ENCODE data around the gene MRPL46. TPM values are rescaled to one million over a fixed set of nuclear protein-coding genes. Genes with fewer than 3 reads are reported as not detected.
"Not testable (repeated sequence)": the region's sequence is repeated elsewhere in the genome, so short reads cannot be mapped to it uniquely, and the experiment has no call there.

MRPL46 gene
- total RNA-seq, 1 donor from 2014 or later: 25.9 TPM

- Mint-ChIP-seq H3K27ac (ENCODE audit: unreplicated experiment) (no peak overlapping the region), H3K9me3 (peaks cover 11% of the 10 kb centered on the region), H3K4me1 (no peaks in the 10 kb centered on the region), H3K36me3 (ENCODE audit: low read depth) (peaks cover 5% of the 10 kb centered on the region), H3K27me3 (ENCODE audit: low read depth) (peaks cover 35% of the 10 kb centered on the region), H3K4me3 (no peak overlapping the region)
- no peak for TF ChIP-seq CTCF (conservative IDR thresholded peaks at IDR 0.05)
- no peak for DNase-seq (ENCODE audit: low read depth, low spot score)
Measured at GRCh38 chr15:88441076-88441730, 26.0 kb downstream of the MRPL46 start.

- Mint-ChIP-seq H3K27me3 (ENCODE audit: low read depth) (peaks cover 39% of the 10 kb centered on the region), H3K36me3 (ENCODE audit: low read depth) (peaks cover 5% of the 10 kb centered on the region), H3K27ac (ENCODE audit: unreplicated experiment) (no peak overlapping the region), H3K9me3 (peaks cover 11% of the 10 kb centered on the region), H3K4me1 (peaks cover 6% of the 10 kb centered on the region), H3K4me3 (no peak overlapping the region)
- no peak for TF ChIP-seq CTCF (conservative IDR thresholded peaks at IDR 0.05)
- DNase-seq (ENCODE audit: low read depth, low spot score): no peak
Measured at GRCh38 chr15:88440021-88440420, 27.2 kb downstream of the MRPL46 start.

GRCh38 chr15:88438181-88438580 lies 29.0 kb downstream of the MRPL46 start:
- peaks cover 4% of the 10 kb centered on the region for H3K9me3 Mint-ChIP-seq
- no peak overlapping the region for H3K27ac Mint-ChIP-seq (ENCODE audit: unreplicated experiment)
- no peak for TF ChIP-seq CTCF (conservative IDR thresholded peaks at IDR 0.05)
- H3K27me3 Mint-ChIP-seq (ENCODE audit: low read depth): peaks cover 40% of the 10 kb centered on the region
- H3K4me1 Mint-ChIP-seq: peaks cover 6% of the 10 kb centered on the region
- DNase-seq (ENCODE audit: low read depth, low spot score): no peak
- H3K4me3 Mint-ChIP-seq: no peak overlapping the region
- H3K36me3 Mint-ChIP-seq (ENCODE audit: low read depth): peaks cover under 1% of the 10 kb centered on the region

- H3K36me3 Mint-ChIP-seq (ENCODE audit: low read depth); H3K9me3 Mint-ChIP-seq; DNase-seq (ENCODE audit: low read depth, low spot score); H3K4me1 Mint-ChIP-seq; H3K27ac Mint-ChIP-seq (ENCODE audit: unreplicated experiment); H3K4me3 Mint-ChIP-seq: not testable (repeated sequence)
- H3K27me3 Mint-ChIP-seq (ENCODE audit: low read depth): peaks cover 35% of the 10 kb centered on the region
Measured at GRCh38 chr15:88434106-88434505, 33.1 kb downstream of the MRPL46 start.

GRCh38 chr15:88433046-88433685 lies 34.0 kb downstream of the MRPL46 start:
- Mint-ChIP-seq H3K4me1 (peaks cover 6% of the 10 kb centered on the region), H3K27ac (ENCODE audit: unreplicated experiment) (no peak overlapping the region), H3K27me3 (ENCODE audit: low read depth) (peaks cover 39% of the 10 kb centered on the region), H3K4me3 (no peak overlapping the region), H3K36me3 (ENCODE audit: low read depth) (no peaks in the 10 kb centered on the region), H3K9me3 (no peaks in the 10 kb centered on the region)
- no peak for TF ChIP-seq CTCF (conservative IDR thresholded peaks at IDR 0.05)
- no peak for DNase-seq (ENCODE audit: low read depth, low spot score)

- no peaks in the 10 kb centered on the region for H3K9me3 Mint-ChIP-seq
- no peak for TF ChIP-seq CTCF (conservative IDR thresholded peaks at IDR 0.05)
- H3K27ac Mint-ChIP-seq (ENCODE audit: unreplicated experiment): no peak overlapping the region
- DNase-seq (ENCODE audit: low read depth, low spot score): no peak
- no peak overlapping the region for H3K4me3 Mint-ChIP-seq
- no peaks in the 10 kb centered on the region for H3K36me3 Mint-ChIP-seq (ENCODE audit: low read depth)
- peaks cover 6% of the 10 kb centered on the region for H3K4me1 Mint-ChIP-seq
- peaks cover 54% of the 10 kb centered on the region for H3K27me3 Mint-ChIP-seq (ENCODE audit: low read depth)
Measured at GRCh38 chr15:88431441-88431840, 35.7 kb downstream of the MRPL46 start.

Data from neural crest cell (in vitro differentiated cells).